Dedifferentiated amniotic fluid mesenchymal stem cell (primary cell): ENCODE measurements around the gene GABRG2.

Experiments
- DNase-seq: peaks from one replicate; pipeline ENCODE4 v3.0.0-alpha.2; 2016; ENCODE audit errors: extremely low spot score

GABRG2 gene

DNA sequence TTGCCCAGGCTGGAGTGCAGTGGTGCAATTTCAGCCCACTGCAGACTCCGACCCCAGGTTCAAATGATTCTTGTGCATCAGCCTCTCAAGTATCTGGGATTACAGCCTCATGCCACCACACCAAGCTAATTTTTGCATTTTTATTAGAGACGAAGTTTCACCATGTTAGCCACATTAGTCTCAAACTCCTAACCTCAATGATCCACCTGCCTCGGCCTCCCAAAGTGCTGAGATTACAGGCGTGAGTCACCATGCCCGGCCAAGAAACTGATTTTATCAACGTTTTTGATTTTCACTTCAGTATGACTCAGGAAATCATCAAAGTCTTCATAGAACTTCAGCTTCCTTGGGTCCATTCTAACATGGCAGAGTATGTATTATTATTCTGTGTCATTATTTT is 125.4 kb downstream of the GABRG2 start:
- DNase-seq: no peak

GRCh38 chr5:162196351-162196750 is 128.8 kb downstream of the GABRG2 start:
- DNase-seq: no peak

DNA sequence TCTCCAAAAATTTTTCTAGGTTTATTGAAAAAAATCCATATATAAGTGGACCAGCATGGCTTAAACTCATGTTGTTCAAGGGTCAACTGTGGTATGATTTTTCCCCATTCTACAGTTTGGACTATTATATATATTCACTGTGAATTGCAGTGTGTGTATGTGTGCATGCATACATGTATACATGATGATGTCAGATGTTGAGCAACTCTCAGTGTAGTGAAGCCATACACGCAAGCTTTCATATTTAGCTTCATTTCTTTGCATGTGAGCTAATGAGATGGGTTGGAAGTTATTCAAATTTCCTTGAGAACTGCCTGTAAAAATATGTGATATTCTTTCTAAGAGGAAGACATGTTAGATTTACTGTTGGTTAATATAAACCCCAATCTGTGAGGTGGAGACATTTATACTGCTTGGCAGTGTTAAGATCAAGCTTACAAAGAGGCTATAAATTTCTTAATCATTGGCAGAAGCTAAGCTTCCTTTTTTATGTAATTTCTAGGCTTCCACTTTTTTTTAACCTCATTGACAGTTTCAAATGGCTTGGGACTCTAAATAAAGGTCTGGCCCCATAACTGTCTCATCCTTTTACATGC is 134.8 kb downstream of the GABRG2 start:
- DNase-seq: no peak
